PC-3 (cell line): ENCODE measurements around the gene RPL13A. TPM values are rescaled to one million over a fixed set of nuclear protein-coding genes. Genes with fewer than 3 reads are reported as not detected.

Source experiments
- microRNA-seq: library from miRNA; unstranded; fragments of <30 nt; microRNA quantifications from one replicate; pipeline ENCODE4 v1.1.0, GENCODE V29; 2020; ENCODE audit not compliant: unreplicated experiment
- total RNA-seq: library from RNA; depleted of rRNA; stranded (reverse); fragments of >200 nt; gene quantifications from 2 replicates; pipeline ENCODE4 v1.2.3, GENCODE V29; 2014; rRNA removed

Gene RPL13A
- total RNA-seq, 1 experiment from 2014 or later: 3,023 TPM

Small RNAs within 50 kb of the gene (microRNA-seq; reads per million reads assigned to microRNA genes)
- 3.3 reads per million, percentile 9 among the genes with 10 or more reads in this experiment for gene MIR150

Other genes starting within 250 kb of the RPL13A start
- gene SLC6A16, start 162.4 kb upstream of the RPL13A start, total RNA-seq: not detected in 2 replicates
- gene CD37, start 152.2 kb upstream of the RPL13A start, total RNA-seq: not detected in 2 replicates
- 56.2 and 72.2 TPM in 2 replicates for gene TEAD2, start 125.2 kb upstream of the RPL13A start, total RNA-seq
- gene DKKL1, start 123.7 kb upstream of the RPL13A start, total RNA-seq: 2.4 and 4.2 TPM in 2 replicates
- not detected in 2 replicates for gene KASH5, start 99.4 kb upstream of the RPL13A start, total RNA-seq
- gene PTH2, start 64.2 kb upstream of the RPL13A start, total RNA-seq: not detected in 2 replicates
- not detected in 2 replicates for gene GFY, start 62.2 kb upstream of the RPL13A start, total RNA-seq
- 0.11 TPM in 1 of 2 replicates, not detected in the other for gene SLC17A7, start 46.1 kb upstream of the RPL13A start, total RNA-seq
- gene PIH1D1, start 35.8 kb upstream of the RPL13A start, total RNA-seq: 171 and 200 TPM in 2 replicates
- gene ALDH16A1, start 34.4 kb upstream of the RPL13A start, total RNA-seq: not detected in 2 replicates
- 0.18 and 2.8 TPM in 2 replicates for gene FLT3LG, start 13.4 kb upstream of the RPL13A start, total RNA-seq
- 3,913 and 5,174 TPM in 2 replicates for gene RPS11, start 8.8 kb downstream of the RPL13A start, total RNA-seq
- 46.3 and 46.7 TPM in 2 replicates for gene FCGRT, start 25.1 kb downstream of the RPL13A start, total RNA-seq
- 33.7 and 70.4 TPM in 2 replicates for gene RCN3, start 40.4 kb downstream of the RPL13A start, total RNA-seq
- 195 and 214 TPM in 2 replicates for gene NOSIP, start 92.9 kb downstream of the RPL13A start, total RNA-seq
- gene PRRG2, start 93.7 kb downstream of the RPL13A start, total RNA-seq: 16.4 and 17.0 TPM in 2 replicates
- gene PRR12, start 103.6 kb downstream of the RPL13A start, total RNA-seq: 14.6 and 25.7 TPM in 2 replicates
- gene RRAS, start 152.5 kb downstream of the RPL13A start, total RNA-seq: 24.0 and 32.0 TPM in 2 replicates
- gene SCAF1, start 154.6 kb downstream of the RPL13A start, total RNA-seq: 46.8 and 78.6 TPM in 2 replicates
- gene IRF3, start 178.2 kb downstream of the RPL13A start, total RNA-seq: 223 and 236 TPM in 2 replicates
- gene BCL2L12, start 178.3 kb downstream of the RPL13A start, total RNA-seq: 82.5 and 104 TPM in 2 replicates
- gene PRMT1, start 189.7 kb downstream of the RPL13A start, total RNA-seq: 625 and 761 TPM in 2 replicates
- gene ADM5, start 202.0 kb downstream of the RPL13A start, total RNA-seq: 5.0 and 6.3 TPM in 2 replicates
- 11.5 and 13.6 TPM in 2 replicates for gene CPT1C, start 203.5 kb downstream of the RPL13A start, total RNA-seq